Activated CD4-positive, alpha-beta memory T cell treated with anti-CD3 and anti-CD28 coated beads, Interleukin-2, amount 10 ng/mL, durations not matched to agents 7 days and 5 days (primary cell): ENCODE results near the gene VPS45. TPM values are rescaled to one million over a fixed set of nuclear protein-coding genes. Genes with fewer than 3 reads are reported as not detected.
"Not testable (repeated sequence)": the region's sequence is repeated elsewhere in the genome, so short reads cannot be mapped to it uniquely, and the experiment has no call there.

Experiments
- CTCF ChIA-PET: fragments of 350-600 bp; sonication (Branson Sonifier 250); formaldehyde crosslinking; loops from one replicate; lab custom pipeline; 2021; ENCODE audit warnings: antibody characterized with exemption, inconsistent platforms; lab: Charles Lee
- POLR2A ChIA-PET: fragments of 350-600 bp; sonication (Branson Sonifier 250); formaldehyde crosslinking; loops from one replicate; lab custom pipeline; 2021; ENCODE audit warnings: antibody characterized with exemption; lab: Charles Lee
- DNase-seq: peaks from one replicate; pipeline ENCODE4 v3.0.0-alpha.2; 2020
- H3K27ac Mint-ChIP-seq: one replicate; pipeline ENCODE4 v1.8.0; 2021; ENCODE audit warnings: mild to moderate bottlenecking, mixed read lengths
- H3K27me3 Mint-ChIP-seq: one replicate; pipeline ENCODE4 v1.8.0; 2021; ENCODE audit warnings: mixed read lengths
- H3K36me3 Mint-ChIP-seq: one replicate; pipeline ENCODE4 v1.8.0; 2021; ENCODE audit warnings: low read depth, mixed read lengths
- H3K4me1 Mint-ChIP-seq: one replicate; pipeline ENCODE4 v1.8.0; 2021; ENCODE audit warnings: mixed read lengths
- H3K4me3 Mint-ChIP-seq: one replicate; pipeline ENCODE4 v1.8.0; 2021; ENCODE audit warnings: mild to moderate bottlenecking, mixed read lengths
- H3K9me3 Mint-ChIP-seq: one replicate; pipeline ENCODE4 v1.8.0; 2021; ENCODE audit warnings: mixed read lengths
- total RNA-seq, 2 experiments: library from RNA; stranded (reverse); gene quantifications; one replicate each; pipeline ENCODE4 v1.2.3, GENCODE V29; 2021

Gene VPS45
- total RNA-seq, 2 experiments from 2014 or later: 35.4 to 39.0 TPM

- CTCF ChIA-PET, H3K4me1 Mint-ChIP-seq, DNase-seq, H3K27ac Mint-ChIP-seq, H3K9me3 Mint-ChIP-seq, H3K4me3 Mint-ChIP-seq, H3K27me3 Mint-ChIP-seq: not testable (repeated sequence)
- peaks cover 16% of the 10 kb centered on the region for H3K36me3 Mint-ChIP-seq
- POLR2A ChIA-PET: interaction anchor here (1.3 kb wide), 1 partner anchor 14 kb away, joined by 3 read pairs; the partner anchor contains the start of gene PLEKHO1
Observed at GRCh38 chr1:150135400-150135799, 67.8 kb downstream of the VPS45 start.

GRCh38 chr1:150138044-150138443 lies 70.5 kb downstream of the VPS45 start:
- no peak for DNase-seq
- ChIA-PET CTCF (no interaction called here), POLR2A (interaction anchor here (1.4 kb wide), 1 partner anchor 10 kb away, joined by 5 read pairs; no protein-coding TSS in a partner anchor)
- no peak overlapping the region for H3K4me3 Mint-ChIP-seq
- H3K27me3 Mint-ChIP-seq: no peaks in the 10 kb centered on the region
- H3K36me3 Mint-ChIP-seq: peaks cover 11% of the 10 kb centered on the region
- H3K9me3 Mint-ChIP-seq: no peaks in the 10 kb centered on the region
- no peaks in the 10 kb centered on the region for H3K4me1 Mint-ChIP-seq
- H3K27ac Mint-ChIP-seq: no peak overlapping the region

- Mint-ChIP-seq H3K36me3 (peaks cover 14% of the 10 kb centered on the region), H3K9me3 (no peaks in the 10 kb centered on the region), H3K27me3 (no peaks in the 10 kb centered on the region), H3K4me1 (peaks cover 13% of the 10 kb centered on the region), H3K4me3 (no peak overlapping the region), H3K27ac (no peak overlapping the region)
- ChIA-PET POLR2A (interaction anchor here (1.0 to 2.1 kb wide), 2 partner anchors 9 to 50 kb away, joined by 4 to 6 read pairs; partner anchors contain the start of gene PLEKHO1), CTCF (interaction anchor here (0.7 to 1.4 kb wide), 4 partner anchors 13 to 204 kb away, joined by 3 to 7 read pairs (median 5); no protein-coding TSS in a partner anchor)
- no peak for DNase-seq
Observed at GRCh38 chr1:150141452-150141851, 73.9 kb downstream of the VPS45 start.

GRCh38 chr1:150142083-150142482 lies 74.5 kb downstream of the VPS45 start:
- Mint-ChIP-seq H3K36me3 (peaks cover 20% of the 10 kb centered on the region), H3K4me3 (no peak overlapping the region), H3K27me3 (no peaks in the 10 kb centered on the region), H3K9me3 (no peaks in the 10 kb centered on the region), H3K4me1 (peaks cover 18% of the 10 kb centered on the region), H3K27ac (no peak overlapping the region)
- CTCF ChIA-PET: interaction anchor here (1.8 kb wide), 1 partner anchor 69 kb away, joined by 6 read pairs; no protein-coding TSS in a partner anchor
- no peak for DNase-seq
- POLR2A ChIA-PET: interaction anchor here (0.7 kb wide), 1 partner anchor 254 kb away, joined by 3 read pairs; a partner anchor contains a TSS

DNA sequence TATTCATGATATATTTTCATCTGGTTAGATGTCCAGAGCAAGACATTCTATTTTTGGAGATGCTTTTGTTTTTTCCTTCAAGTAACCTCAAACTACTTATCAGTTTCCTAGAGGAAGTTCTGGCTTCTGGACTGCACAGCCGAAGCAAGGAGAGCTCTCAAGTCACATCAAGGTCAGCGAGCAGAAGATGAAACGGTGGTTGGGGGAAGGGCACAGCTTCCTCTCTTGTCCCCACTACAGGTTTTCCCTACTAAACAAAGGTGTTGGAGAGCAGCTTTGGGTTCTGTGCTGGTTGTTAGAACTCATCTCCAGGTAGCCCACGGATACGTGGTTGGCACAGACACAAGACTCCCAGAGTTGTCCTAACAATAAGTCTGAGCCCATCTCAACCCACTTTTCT lies 77.0 kb downstream of the VPS45 start:
- ChIA-PET POLR2A (interaction anchor here (1.0 to 1.6 kb wide), 2 partner anchors 9 to 34 kb away, joined by 3 to 5 read pairs; no protein-coding TSS in a partner anchor), CTCF (interaction anchor here (2.0 kb wide), 1 partner anchor 21 kb away, joined by 5 read pairs; no protein-coding TSS in a partner anchor)
- Mint-ChIP-seq H3K27ac (no peak overlapping the region), H3K4me3 (no peak overlapping the region), H3K27me3 (peaks cover 1% of the 10 kb centered on the region), H3K9me3 (no peaks in the 10 kb centered on the region), H3K4me1 (peaks cover 38% of the 10 kb centered on the region), H3K36me3 (peaks cover 20% of the 10 kb centered on the region)
- DNase-seq: no peak

- peaks cover 24% of the 10 kb centered on the region for H3K36me3 Mint-ChIP-seq
- H3K27me3 Mint-ChIP-seq, H3K9me3 Mint-ChIP-seq, H3K4me3 Mint-ChIP-seq, H3K27ac Mint-ChIP-seq, DNase-seq: not testable (repeated sequence)
- peaks cover 39% of the 10 kb centered on the region for H3K4me1 Mint-ChIP-seq
- ChIA-PET CTCF (interaction anchor here (1.2 kb wide), 1 partner anchor 73 kb away, joined by 4 read pairs; no protein-coding TSS in a partner anchor), POLR2A (interaction anchor here (1.6 to 1.7 kb wide), 2 partner anchors 14 to 35 kb away, joined by 5 read pairs; no protein-coding TSS in a partner anchor)
Observed at GRCh38 chr1:150146016-150146415, 78.4 kb downstream of the VPS45 start.

DNA sequence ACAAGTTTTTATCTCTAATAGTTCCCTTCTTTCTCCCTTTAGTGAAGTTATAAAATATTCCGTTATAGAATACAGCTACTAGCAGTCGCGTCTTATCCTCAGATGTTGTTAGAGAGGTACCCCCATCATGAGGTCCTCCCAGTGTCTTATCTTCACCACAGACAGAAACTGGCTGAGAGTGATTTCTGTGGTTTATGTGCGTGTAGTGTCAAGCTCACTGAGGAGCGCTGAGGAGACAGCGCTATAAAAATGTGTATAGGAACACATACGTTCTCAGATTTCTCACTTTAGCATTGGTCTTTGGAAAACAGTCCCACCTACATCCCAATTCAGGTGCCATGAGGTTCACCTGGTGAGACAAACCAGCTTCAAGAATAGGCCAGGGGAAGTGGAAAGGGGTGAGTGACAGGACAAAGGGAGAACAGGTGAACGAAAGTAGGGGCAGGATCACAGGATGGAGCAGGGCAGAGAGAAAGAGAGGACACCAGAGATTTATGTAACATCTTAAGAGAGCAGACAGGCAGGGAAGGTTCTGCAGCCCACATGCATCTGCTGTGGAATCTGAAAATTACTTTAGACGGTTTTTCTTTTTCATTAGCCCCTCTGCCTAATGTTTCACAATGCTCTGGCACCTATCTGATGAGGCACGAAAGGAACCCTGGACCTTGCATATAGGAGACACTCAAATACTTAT lies 79.4 kb downstream of the VPS45 start:
- Mint-ChIP-seq H3K9me3 (no peaks in the 10 kb centered on the region), H3K4me1 (peaks cover 48% of the 10 kb centered on the region), H3K27me3 (peaks cover 1% of the 10 kb centered on the region), H3K36me3 (peaks cover 33% of the 10 kb centered on the region), H3K4me3 (no peak overlapping the region), H3K27ac (no peak overlapping the region)
- ChIA-PET CTCF (interaction anchor here (1.2 kb wide), 1 partner anchor 74 kb away, joined by 4 read pairs; no protein-coding TSS in a partner anchor), POLR2A (interaction anchor here (1.2 to 6.9 kb wide), 3 partner anchors 13 to 260 kb away, joined by 4 to 63 read pairs (median 5); a partner anchor contains a TSS)
- no peak for DNase-seq

DNA sequence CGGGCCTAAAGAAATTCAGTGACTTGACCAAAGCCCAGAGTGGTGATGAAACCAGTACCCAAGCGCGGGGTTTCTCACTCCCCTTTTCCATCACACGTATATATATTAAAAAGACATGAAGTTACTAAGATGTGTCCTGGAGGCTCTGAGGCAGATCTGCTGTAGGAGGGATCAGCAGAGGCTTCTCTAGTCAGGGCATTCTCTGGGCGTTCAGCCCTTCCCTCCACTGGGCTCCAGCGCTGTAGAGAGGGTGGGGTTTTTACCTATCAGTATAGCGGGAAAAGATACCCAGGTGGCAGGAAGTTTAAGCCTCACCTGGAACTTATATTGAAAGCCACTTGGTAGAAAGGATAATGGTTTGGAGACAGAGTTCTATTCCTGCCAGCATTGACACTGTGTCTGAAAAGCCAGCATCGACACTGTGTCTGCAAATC lies 81.3 kb downstream of the VPS45 start:
- H3K27ac Mint-ChIP-seq: peak overlapping the region; percentile 76
- H3K27me3 Mint-ChIP-seq: peaks cover 1% of the 10 kb centered on the region
- DNase-seq: no peak
- ChIA-PET CTCF (interaction anchor here (1.1 to 1.4 kb wide), 4 partner anchors 9 to 262 kb away, joined by 3 to 5 read pairs (median 4); a partner anchor contains a TSS), POLR2A (interaction anchor here (1.1 to 6.9 kb wide), 12 partner anchors 8 to 428 kb away, joined by 3 to 68 read pairs (median 6); partner anchors contain the start of gene VPS45)
- H3K4me3 Mint-ChIP-seq: peak overlapping the region; percentile 83
- peaks cover 64% of the 10 kb centered on the region for H3K4me1 Mint-ChIP-seq
- peaks cover 47% of the 10 kb centered on the region for H3K36me3 Mint-ChIP-seq
- H3K9me3 Mint-ChIP-seq: no peaks in the 10 kb centered on the region

DNA sequence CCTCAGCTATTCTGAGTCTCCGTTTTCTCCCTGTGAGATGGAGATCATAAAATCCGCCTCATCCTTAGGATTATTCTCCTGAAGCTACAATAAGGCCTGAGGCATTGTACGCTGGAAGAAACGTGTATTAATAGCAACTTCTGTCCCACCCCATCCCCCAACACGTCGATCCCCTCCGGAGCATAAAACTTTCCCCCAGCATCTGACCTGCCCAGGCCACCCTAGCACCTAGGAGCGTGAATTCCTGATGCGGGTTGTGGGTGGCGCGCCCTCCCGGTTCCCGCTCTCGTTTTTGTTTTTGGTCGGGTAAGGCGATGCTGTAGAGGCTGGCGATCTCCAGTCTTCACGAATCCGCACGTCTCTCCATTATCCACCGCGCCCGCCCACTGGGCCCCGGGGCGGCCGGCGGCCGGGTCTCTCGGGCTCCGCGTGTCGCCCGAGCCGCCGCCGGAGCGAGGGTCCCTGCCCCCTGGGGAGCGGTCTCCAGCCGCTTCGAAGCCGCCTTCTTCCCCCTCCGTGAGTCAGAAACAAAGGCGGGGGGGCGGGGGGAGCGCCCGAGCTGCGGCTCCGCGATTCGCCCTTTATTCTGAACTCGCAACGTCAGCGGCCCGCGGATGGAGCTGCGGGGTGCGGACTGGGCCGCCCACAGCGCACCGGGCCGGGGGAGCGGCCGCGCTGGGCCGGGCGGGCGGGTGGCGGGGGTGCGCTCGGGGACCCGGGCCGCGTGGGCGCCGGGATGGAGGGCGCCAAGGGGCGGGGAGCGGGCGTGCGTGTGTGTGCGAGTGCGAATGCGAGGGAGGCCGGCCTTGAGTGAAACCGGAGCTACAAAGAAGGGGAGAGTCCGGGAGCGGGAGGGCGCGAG lies 81.9 kb downstream of the VPS45 start, which contains the start of gene PLEKHO1:
PLEKHO1 (plus strand) TSS at position 646 of the 862 bp plus-strand sequence. CDS start 342 bp downstream, outside the sequence.
- peak within 1 kb of the TSS; percentile 86 for H3K4me3 Mint-ChIP-seq
- H3K27ac Mint-ChIP-seq: peak within 1 kb of the TSS; percentile 93
- peaks cover 1% of the 10 kb centered on the region for H3K27me3 Mint-ChIP-seq
- ChIA-PET CTCF (interaction anchor here (0.8 to 1.7 kb wide), 8 partner anchors 10 to 263 kb away, joined by 3 to 6 read pairs (median 4); a partner anchor contains a TSS), POLR2A (interaction anchor here (0.8 to 6.9 kb wide), 23 partner anchors 9 to 427 kb away, joined by 3 to 68 read pairs (median 4); partner anchors contain the start of genes ANP32E, APH1A and VPS45)
- H3K9me3 Mint-ChIP-seq: no peaks in the 10 kb centered on the region
- H3K4me1 Mint-ChIP-seq: peaks cover 66% of the 10 kb centered on the region
- peaks cover 53% of the 10 kb centered on the region for H3K36me3 Mint-ChIP-seq
- DNase-seq: peak; percentile 87

- H3K27me3 Mint-ChIP-seq: peaks cover 1% of the 10 kb centered on the region
- H3K27ac Mint-ChIP-seq: peak overlapping the region; percentile 93
- H3K9me3 Mint-ChIP-seq: no peaks in the 10 kb centered on the region
- peak overlapping the region; percentile 86 for H3K4me3 Mint-ChIP-seq
- H3K36me3 Mint-ChIP-seq: peaks cover 56% of the 10 kb centered on the region
- H3K4me1 Mint-ChIP-seq: peaks cover 64% of the 10 kb centered on the region
- DNase-seq: peak; percentile 28
- ChIA-PET POLR2A (interaction anchor here (0.8 to 6.9 kb wide), 24 partner anchors 10 to 426 kb away, joined by 3 to 68 read pairs (median 4); partner anchors contain the start of genes ANP32E, APH1A and VPS45), CTCF (interaction anchor here (0.8 to 1.7 kb wide), 7 partner anchors 11 to 262 kb away, joined by 3 to 8 read pairs (median 4); no protein-coding TSS in a partner anchor)
Observed at GRCh38 chr1:150150133-150151021, 82.8 kb downstream of the VPS45 start.
